ENCODE data around the gene HNRNPUL1.
"Not testable (repeated sequence)": the region's sequence is repeated elsewhere in the genome, so short reads cannot be mapped to it uniquely, and the experiment has no call there.

The HNRNPUL1 gene

DNA sequence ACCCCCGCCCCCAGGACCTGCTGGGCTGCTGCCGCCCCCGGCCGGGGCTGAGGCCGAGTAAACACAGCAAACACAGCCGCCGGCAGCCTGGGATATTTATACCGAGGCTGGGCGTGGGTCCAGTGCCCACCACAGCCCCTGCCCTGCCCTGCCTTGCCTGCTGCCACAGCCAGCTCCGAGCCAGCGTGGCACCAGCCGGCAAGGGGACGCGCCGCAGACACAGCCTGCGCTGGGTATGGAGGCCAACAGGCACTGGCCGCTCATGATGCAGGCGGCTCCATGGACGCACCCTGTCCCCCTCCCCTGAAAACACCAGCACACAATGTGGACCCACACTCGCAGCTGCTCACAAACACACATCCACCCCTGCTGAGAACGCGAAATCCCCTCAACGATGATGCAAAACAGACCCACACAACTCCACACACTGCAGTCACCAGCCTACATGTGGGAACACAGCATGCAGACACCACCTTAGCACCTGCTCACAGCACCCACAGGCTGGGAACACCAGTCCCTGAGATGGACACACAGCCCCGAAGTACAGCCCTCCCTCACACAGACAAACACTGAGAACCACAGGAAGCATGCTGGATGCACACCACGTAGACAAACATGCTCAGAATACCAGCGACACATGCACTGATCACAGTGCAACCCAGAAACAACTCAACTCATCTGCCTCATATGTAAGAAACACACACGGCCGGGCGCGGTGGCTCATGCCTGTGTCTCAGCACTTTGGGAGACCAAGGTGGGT is 62.0 kb downstream of the HNRNPUL1 start:
- DNase-seq (ENCODE audit: low read depth), result no peak

DNA sequence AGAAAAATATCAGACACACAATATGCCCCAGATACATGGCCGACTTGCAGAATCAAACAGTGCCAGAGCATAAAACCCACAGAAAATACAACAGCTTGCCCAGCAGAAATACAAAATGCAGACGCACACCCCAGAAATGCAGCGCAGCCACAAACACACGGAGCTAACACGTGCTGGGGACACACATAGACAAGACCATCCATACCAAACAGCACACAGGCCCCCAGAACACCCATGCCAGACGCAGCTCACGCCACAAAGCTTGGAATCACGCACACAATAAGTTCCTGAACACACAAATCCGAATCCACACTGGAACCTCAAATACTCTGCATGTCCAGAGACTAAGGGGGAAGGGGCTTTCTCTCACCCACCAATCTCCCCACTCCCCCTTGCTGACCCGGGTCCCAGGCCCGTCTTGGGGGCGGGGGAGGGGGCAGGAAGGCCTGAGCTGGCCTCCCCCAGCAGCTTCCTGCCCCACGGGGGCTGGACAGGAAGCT is 63.0 kb downstream of the HNRNPUL1 start:
- no peak for DNase-seq (ENCODE audit: low read depth)

GRCh38 chr19:41327576-41328156 is 63.5 kb downstream of the HNRNPUL1 start:
- DNase-seq (ENCODE audit: low read depth), result peak; percentile 86

DNA sequence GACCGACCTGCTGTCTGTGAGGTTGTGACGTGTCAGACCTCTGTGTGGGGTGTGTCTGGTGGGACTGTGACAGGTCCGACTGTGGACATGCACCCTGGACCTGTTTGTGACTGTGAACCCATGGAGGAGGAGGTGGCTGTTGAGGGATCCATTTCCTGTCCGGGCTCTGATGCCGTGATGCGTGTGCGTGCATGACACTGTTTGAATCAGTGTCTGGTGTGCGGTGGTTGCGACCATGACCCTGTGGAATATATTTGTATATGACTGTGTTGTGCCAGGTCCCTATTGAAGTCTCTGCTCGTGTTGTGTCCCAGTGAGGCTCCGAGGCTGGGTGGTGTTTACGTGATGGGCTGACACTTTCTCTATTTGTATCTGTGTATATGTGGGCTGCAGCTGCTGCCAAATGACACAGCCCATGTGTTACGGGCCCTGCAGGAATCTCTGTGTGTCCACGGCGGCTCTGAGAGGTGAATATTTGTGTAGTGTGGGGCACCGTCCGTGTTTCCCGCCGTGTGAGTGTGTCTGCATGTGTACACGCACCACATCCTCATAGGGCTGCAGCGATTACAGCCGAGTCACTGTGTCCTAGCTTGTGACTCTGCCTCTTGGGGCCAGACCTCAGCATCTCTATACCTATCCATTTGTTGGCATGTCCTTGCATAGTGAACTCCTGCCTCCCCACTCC is 64.1 kb downstream of the HNRNPUL1 start:
- no peak for DNase-seq (ENCODE audit: low read depth)

DNA sequence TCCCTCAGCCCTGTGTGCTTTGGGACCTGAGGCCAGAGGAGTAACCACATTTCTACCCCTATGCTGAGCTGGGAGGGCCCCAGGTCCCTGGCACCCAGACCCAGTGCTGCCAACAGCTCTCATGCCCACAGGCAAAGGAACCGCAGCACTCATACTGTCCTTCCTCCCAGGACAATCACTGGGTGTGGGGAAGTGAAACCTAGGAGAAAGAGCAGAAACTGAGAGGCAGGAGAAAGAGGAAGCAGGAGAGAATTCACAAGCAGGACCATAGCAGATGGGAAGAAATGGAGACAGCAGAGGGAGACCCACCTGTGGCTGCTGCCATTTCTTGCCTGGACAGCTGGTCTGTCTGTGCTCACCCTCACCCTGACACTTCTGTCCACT is 64.7 kb downstream of the HNRNPUL1 start:
- DNase-seq (ENCODE audit: low read depth), result no peak

DNA sequence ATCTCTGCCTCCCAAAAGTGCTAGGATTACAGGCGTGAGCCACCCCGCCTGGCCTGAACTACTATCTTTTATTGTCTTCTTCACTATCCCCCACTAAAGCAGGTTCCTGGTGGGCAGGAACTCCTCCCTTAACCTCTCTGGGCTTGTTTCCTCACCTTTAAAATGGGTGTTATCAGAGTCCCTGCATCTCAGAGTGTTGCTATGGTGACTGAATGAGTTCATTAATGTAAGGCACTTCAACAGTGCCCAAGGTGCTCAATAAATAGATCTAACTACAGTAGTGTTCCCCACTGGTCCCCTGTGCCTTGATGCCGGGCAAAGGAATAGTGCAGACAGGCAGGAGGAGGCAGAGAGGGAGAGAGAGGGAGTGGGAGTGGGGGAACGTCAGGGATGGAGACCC is 66.3 kb downstream of the HNRNPUL1 start:
- DNase-seq (ENCODE audit: low read depth), result no peak

GRCh38 chr19:41330946-41331678 is 66.9 kb downstream of the HNRNPUL1 start:
- DNase-seq (ENCODE audit: low read depth), result no peak

GRCh38 chr19:41332000-41332399 is 67.8 kb downstream of the HNRNPUL1 start:
- DNase-seq (ENCODE audit: low read depth), result no peak

- no peak for DNase-seq (ENCODE audit: low read depth)
Observed at GRCh38 chr19:41332468-41332867, 68.3 kb downstream of the HNRNPUL1 start.

GRCh38 chr19:41334793-41335192 is 70.6 kb downstream of the HNRNPUL1 start:
- DNase-seq (ENCODE audit: low read depth), result no peak

DNA sequence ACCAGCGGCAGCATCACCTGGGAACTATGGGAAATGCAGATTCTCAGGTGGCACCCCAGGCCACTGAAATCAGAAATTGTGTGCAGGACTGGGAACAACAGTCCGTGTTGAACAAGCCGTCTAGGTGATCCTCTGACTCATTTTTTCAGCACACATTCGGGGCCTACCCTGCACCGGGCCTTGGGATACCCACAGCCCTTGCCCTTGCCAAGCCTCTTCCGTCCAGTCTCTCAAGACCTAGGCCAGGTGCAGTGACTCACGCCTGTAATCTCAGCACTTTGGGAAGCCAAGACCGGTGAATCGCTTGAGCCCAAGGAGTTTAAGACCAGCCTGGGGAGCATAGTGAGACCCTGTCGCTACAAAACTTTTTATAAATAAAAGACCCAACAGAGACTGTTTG is 71.3 kb downstream of the HNRNPUL1 start:
- no peak for DNase-seq (ENCODE audit: low read depth)

GRCh38 chr19:41339936-41340335 is 75.8 kb downstream of the HNRNPUL1 start:
- DNase-seq (ENCODE audit: low read depth), result no peak

- DNase-seq (ENCODE audit: low read depth), result no peak
Observed at GRCh38 chr19:41341669-41342490, 77.7 kb downstream of the HNRNPUL1 start.

GRCh38 chr19:41344162-41344561 is 80.0 kb downstream of the HNRNPUL1 start:
- DNase-seq (ENCODE audit: low read depth), result no peak

DNA sequence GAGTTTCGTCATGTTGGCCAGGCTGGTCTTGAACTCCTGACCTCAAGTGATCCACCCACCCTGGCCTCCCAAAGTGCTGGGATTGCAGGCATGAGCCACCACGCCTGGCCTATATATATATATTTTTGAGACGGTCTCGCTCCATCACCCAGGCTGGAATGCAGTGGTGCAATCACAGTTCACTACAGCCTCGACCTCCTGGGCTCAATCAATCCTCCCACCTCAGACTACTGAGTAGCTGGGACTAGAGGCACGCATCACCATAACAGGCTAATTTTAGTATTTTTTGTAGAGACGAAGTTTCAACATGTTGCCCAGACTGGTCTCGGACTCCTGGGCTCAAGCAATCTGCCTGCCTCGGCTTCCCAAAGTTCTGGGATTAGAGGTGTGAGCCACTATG is 82.7 kb downstream of the HNRNPUL1 start:
- DNase-seq (ENCODE audit: low read depth), result not testable (repeated sequence)

- DNase-seq (ENCODE audit: low read depth), result no peak
Observed at GRCh38 chr19:41350735-41351338, 86.7 kb downstream of the HNRNPUL1 start.

DNA sequence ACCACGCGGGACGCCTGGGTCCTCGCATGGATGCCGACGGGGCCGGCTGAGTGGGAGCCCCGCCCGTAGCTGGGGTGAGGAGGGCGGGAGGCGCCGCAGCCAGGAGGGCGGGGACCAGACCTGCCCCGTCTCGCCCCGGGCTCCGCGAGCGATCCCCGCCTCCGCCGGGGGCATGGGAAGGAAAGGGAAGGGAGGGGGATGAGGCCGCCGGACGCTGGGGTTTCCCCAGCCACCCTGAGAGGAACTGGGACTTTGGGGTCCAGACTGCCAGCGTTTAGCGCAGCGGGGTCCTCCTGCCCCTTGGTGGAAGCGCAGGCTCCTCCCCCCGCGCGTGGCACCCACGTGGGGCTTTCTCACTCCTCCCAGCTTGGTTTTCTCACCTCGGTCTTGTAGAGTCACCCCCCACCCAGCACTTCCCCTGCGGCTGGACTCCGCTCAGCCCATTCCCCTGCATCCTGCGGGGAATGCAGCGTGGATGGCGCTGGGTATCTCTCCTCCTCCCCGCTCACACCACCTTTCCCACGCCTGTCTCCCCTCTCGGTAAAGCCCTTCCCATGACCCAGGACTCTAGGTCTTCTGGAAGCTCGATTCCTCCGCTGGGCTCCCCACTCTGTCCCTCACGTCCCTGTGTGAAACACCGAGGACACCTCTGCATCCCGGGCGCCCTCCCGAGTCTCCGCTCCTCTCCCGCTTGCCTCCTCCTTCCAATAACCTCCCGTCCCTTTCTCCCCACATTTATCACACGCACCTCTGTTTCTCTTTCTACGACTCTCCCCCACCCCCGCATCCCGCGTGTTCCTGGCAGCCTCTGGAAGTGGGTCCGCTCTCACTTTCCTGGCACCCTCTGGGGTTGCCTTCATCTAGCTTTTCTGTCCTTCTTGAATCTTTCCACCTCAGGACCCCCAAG is 87.4 kb downstream of the HNRNPUL1 start:
- peak; percentile 83 for DNase-seq (ENCODE audit: low read depth)

GRCh38 chr19:41352279-41352608 is 88.1 kb downstream of the HNRNPUL1 start:
- DNase-seq (ENCODE audit: low read depth), result no peak

- peak; percentile 75 for DNase-seq (ENCODE audit: low read depth)
Observed at GRCh38 chr19:41352609-41353465, 88.7 kb downstream of the HNRNPUL1 start.

Measured in activated gamma-delta T cell treated with anti-CD3 and anti-CD28 coated beads, Interleukin-2, amount 50 U/mL, for 16 hours (primary cell).